Measurements from ENCODE around the gene KANSL1.

GRCh38 chr17:46179375-46179999 is 13.7 kb downstream of the KANSL1 start:
- TF ChIP-seq CTCF (IDR thresholded peaks at IDR 0.05; ENCODE audit: poor library complexity, severe bottlenecking) (no peak), POLR2AphosphoS5 (IDR thresholded peaks at IDR 0.05) (no peak), RAD21 (conservative IDR thresholded peaks at IDR 0.05) (no peak), EP300 (conservative IDR thresholded peaks at IDR 0.05; ENCODE audit: poor library complexity, severe bottlenecking) (no peak), EZH2 (IDR thresholded peaks at IDR 0.05; ENCODE audit: borderline replicate concordance, insufficient read depth, low read length, poor library complexity, severe bottlenecking) (no peak), TAF1 (IDR thresholded peaks at IDR 0.05; ENCODE audit: low read depth) (no peak), SMC3 (conservative IDR thresholded peaks at IDR 0.05; ENCODE audit: poor library complexity) (no peak)
